HL-60/S4 treated with retinoic acid at 250 ng/mL for 4 days and 3 days (cell line): ENCODE results near the gene KRT13.

Experiments used
- in situ Hi-C: fragments of 300-500 bp; cut with MboI; formaldehyde crosslinking; loops from 2 replicates; pipeline ENCODE4 v1.7.0; 2022; ENCODE audit warnings: low sequenced_read_pairs

The KRT13 gene

DNA sequence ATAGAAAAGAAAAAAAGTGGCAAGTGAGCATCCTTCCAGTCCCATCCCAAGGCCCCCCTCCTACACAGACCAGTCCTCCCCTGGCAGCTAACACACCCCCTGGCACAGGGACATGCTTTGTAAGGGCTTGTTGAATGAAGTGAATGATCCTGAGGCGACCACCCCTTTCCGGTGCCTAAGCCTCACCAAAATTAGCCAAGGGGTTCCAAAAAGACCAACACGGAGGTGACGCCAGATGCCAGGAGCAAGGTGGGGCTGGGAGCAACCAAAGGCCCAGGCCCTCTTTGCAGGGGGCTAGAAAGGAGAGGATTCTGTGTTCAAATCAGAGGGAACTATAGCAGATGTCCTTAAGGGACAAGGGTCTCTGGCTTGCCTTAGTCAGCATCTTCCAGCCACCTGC lies 30.0 kb downstream of the KRT13 start:
- in situ Hi-C loops: no loop called here

DNA sequence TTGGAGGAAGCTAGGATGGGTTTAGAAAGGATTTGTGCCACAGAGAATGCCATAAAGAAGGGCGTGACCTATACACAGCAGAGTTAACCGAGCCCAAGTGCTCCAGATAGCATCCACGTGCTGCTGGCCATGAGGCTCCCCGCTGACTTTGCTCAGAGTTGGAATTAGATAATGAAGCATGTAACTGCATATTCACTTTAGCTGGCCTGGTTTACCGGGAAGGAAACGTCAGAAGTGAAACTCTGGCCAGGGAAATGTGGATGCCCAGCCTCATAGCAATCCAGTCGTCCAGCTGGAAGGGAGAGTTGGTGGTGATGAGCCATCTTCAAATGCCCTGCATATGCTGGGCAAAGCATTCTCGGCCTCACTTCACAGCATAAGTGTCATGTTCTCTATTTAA lies 30.5 kb downstream of the KRT13 start:
- in situ Hi-C loops: no loop called here

DNA sequence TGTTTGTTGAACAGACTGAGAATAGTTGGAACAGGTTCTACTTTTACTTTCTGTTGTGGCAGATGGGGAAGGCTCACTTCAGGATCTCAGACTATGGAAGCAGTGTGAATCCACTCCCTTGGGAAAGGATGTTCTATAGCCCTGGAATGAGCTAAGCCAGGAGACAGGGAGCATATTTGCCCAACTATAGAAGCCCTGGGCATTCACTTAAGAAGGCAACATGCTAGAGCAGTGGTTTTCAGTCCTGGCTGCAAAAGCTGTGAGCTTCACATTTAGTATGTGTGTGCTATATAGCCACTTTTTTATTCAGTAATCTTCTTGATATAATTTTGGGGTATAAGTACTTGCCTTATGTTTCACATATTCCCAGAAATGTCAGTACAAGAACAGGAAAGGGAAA lies 37.1 kb downstream of the KRT13 start:
- in situ Hi-C loops: no loop called here

DNA sequence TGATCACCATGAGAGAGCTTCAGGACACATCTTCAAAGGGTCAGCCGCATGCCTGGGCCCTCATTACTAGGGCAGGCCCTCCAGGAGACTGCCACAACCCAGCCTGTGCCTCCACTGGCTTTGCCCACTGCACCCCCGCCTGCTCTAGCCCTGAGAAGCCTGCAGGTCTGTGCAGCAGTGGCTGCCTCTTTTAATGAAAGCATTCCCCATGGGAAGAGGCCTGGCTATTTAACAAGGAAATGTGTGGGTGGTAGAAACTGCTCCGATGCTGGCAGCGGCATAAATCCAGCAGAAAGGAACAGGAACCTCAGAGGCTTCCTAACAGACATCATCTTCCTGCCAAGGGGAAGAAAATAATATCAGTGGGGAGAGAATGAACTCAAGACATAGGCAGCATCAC lies 37.9 kb downstream of the KRT13 start:
- in situ Hi-C loops: no loop called here

DNA sequence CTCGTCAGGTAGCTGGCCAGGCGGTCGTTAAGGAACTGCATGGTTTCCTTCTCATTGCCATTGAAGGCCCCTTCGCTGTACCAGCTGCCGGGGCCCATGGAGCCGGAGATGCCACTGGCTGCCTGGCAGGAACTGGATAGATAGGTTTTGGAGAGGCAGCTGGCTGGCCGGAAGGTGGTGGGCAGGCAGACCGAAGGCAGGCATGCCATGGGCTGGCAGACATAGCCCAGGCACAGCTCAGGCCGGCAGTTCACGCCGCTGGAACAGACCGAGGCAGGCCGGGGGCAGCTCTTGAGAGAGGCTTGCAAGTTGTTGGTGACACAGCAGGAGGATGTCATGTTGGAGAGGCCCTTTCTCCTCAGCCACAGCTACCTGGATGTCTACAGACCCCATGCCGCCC lies 38.4 kb downstream of the KRT13 start, which contains the start of gene KRT32:
Gene KRT32, minus strand, starts transcription at position 399 of the 400 bp plus-strand sequence. Its CDS starts 61 bp downstream, at position 338.
- in situ Hi-C loops: no loop called here

DNA sequence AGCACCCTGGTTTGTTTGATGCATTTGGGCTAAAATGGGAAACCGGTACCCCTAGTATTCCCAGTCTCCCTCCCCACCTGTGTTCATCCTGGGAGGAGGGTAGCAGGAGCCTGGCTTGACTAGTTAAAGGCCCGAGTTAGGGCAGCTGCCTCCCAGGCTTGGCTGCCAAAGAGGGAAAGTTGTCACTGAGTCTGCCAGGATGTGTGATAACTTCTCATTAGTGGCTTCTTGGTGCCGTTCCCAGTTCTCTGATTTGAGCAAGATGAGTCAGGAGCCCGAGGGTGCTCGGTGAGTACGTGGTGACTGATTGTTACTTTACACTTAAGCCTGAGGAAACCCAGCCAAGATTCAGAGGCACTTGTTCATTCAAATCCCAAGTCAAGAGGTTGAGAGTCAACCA lies 40.7 kb downstream of the KRT13 start:
- in situ Hi-C loops: no loop called here

DNA sequence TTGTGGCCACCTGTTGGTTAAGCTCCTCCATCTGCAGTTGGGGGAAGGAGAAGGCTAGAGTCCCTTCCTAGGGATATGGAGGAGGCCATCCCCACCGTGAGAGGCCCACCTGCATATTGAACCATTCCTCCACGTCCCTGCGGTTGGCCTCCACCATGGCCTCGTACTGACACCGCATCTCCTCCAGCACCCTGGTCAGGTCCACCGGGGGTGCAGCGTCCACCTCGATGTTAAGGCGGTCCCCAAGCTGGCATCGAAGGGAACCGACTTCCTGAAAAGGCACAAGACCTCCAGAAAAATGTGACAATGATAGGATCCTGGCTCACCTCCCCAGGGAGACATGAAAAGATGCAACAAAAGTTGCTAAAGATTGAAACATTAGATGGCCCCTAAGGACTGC lies 41.2 kb downstream of the KRT13 start:
- in situ Hi-C loops: no loop called here

DNA sequence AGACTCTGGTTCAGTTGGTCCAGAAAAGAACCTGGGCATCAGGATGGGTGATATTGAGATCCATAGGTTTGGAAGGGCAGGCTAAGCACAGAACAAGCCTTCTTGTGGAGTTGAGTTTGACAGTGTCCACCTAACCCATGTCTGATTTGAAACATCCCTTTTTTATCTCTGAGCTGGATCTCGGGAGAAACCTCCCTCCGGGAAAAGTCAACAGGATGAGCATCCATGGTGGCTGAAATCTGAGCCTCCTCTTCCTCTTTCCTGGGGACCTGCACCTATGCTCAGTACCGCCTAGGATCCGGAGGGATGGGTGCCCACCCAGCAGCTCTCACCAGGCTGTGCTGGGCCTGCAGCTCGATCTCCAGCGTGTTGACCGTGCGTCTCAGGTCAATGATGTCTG lies 41.7 kb downstream of the KRT13 start:
- in situ Hi-C loops: no loop called here

DNA sequence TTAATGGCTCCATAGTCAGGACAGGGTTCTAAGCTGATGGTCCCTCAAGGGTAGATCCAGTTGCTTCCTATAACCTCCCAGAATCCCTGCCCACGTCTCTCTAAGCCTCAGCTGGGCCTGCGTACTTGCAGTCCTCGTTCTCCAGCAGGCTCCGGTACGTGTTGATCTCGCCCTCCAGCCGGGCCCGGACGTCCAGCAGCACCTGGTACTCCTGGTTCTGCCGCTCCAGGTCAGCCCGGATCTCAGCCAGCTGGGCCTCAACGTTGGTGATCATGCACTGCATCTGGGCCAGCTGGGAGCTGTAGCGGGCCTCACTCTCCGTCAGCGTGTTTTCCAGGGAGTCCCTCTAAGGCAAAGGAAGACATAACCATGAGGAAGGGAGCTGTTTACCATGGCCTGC lies 42.7 kb downstream of the KRT13 start:
- in situ Hi-C loops: no loop called here

DNA sequence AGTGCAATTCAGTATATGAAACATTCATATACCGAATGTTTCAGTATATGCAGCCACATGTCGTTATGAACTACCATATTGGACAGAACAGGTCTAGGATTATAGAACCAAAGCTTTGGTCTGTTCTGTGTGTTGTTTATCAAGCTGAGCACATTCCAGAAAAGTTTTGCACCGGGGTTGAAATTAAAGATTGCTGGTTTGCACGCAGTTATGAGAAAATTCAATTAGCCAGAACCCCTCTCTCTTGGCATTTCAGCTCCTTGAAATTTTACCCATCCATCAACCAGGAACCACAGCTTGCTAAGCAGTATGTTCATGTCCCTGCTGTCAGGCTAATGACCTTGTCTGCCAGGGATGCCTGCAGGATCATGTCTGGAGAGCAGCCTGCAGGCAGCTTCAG lies 47.7 kb downstream of the KRT13 start:
- in situ Hi-C loops: no loop called here

DNA sequence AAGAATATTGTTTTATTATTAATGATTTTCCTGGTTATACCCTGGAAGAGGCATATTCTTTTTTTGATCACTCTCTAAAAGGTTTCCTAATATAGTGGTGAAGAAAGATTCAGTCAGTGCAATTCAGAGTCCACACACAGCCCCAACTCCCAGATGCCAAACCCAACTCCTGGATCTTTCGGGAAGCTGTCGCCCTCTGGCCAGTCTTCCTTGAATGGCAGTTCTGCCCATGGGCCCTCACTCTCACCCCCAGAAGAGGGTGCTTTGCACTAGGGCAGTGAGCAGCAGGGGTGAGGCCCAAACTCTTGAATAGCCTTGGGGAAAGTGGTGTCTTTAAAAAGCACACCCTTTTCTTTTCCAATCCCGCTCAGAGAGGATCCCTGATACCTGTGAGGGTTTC lies 49.2 kb downstream of the KRT13 start:
- in situ Hi-C loops: no loop called here

DNA sequence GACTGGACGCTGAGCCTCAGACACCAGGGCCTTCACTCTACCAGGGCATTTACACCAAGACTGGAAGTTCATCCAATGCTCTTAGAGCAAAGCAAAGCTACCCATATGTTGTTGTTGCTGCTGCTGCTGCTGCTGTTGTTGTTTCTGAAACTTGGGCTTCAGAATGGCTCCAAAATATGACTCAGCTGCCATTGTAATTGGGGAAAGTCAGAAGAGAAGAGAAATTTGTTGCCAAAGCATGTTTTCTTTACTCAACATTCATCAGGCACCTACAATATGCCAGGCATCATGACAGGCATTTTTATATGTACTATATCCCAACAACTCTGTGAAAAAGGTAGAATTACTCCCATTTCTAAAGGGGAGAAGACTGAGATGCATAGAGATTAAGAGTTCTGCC lies 50.2 kb downstream of the KRT13 start:
- in situ Hi-C loops: no loop called here

DNA sequence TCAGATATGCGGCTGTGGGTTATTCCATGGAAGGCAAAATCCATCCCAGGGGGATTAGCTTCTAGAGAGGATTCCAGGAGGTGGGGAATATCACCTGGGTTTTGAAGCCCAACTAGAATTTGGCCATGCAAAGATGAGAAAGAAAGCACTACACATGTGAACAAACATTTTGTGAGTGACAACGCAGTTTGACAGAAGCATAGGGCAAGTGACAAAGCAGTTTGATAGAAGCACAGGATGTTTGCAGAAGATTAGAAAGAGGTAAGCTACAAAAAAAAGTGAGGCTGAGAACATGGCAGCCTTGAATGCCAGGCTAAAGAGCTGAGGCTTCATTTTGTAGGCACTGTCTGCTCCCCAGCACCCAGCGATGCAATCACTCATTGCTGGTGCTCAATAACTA lies 52.3 kb downstream of the KRT13 start:
- in situ Hi-C loops: no loop called here

DNA sequence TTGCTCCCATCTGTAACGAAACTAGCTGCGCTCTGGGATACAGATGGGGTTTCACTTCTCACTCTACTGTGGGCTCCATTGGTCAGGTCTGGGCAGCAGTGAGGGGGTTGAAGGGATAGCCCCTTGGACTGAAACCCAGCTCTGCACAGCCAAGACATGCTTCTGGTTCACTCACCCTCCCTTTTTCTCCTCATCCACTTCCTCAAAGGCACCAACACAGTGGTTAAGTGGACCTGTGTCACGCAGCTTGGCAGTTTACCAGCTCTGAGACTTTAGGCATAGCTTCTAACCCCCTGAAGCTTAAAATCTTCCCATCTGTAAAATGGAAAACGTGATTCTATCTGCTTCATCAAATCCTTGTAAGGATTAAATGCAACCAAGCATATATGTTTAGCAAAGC lies 53.1 kb downstream of the KRT13 start:
- in situ Hi-C loops: no loop called here

DNA sequence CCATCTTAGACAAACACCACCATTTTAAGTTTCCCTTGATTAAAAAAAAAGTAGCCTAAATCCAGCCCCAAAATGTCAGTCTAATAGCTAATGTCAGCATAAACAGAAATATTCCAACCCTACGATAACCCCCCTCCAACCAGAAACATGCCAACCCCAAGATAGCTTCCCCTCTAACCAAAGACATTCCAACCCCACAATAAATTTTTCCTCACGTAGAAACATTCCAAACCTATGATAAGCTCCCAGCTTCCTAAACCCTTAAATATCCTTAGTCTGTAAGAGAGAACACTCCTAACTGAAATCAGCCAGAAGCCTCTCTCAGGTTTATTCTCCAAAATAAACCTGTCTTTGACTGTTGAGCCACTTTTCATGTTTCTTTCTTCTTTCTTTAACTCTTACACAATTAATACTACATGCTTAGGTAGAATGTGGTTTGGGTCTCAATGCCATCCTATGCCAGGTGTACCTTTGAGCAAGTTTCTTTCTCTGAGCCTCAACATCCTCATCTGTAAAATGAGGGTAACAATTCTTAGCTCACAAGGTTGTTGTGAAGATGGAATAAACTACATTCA lies 54.2 kb downstream of the KRT13 start:
- in situ Hi-C loops: no loop called here
